H9 (cell line): Measurements from ENCODE around the gene KIF2C. TPM values are rescaled to one million over a fixed set of nuclear protein-coding genes. Genes with fewer than 3 reads are reported as not detected.

Source experiments
- DNase-seq: peaks from one replicate; pipeline ENCODE4 v3.0.0-alpha.2; 2017
- H2AFZ ChIP-seq: one replicate; pipeline ENCODE4 v1.6.1; 2013; ENCODE audit warnings: mild to moderate bottlenecking, low read length, control low read depth, moderate library complexity
- H2AK5ac ChIP-seq: 2 replicates; pipeline ENCODE4 v1.6.1; 2013; ENCODE audit warnings: low read length, control low read depth, mixed read lengths; ENCODE audit not compliant: insufficient read length
- H2BK120ac ChIP-seq: one replicate; pipeline ENCODE4 v1.6.1; 2013; ENCODE audit warnings: low read depth, mild to moderate bottlenecking, low read length, control low read depth, inconsistent platforms; ENCODE audit not compliant: poor library complexity, severe bottlenecking
- H2BK12ac ChIP-seq: 2 replicates; pipeline ENCODE4 v1.6.1; 2013; ENCODE audit warnings: low read length, control low read depth, mixed read lengths, low read depth; ENCODE audit not compliant: insufficient read length
- H2BK15ac ChIP-seq: 2 replicates; pipeline ENCODE4 v1.6.1; 2013; ENCODE audit warnings: low read depth, low read length, control low read depth
- H2BK20ac ChIP-seq: one replicate; pipeline ENCODE4 v1.6.1; 2013; ENCODE audit warnings: low read depth, mild to moderate bottlenecking, low read length, control low read depth, inconsistent platforms; ENCODE audit not compliant: poor library complexity, severe bottlenecking
- H2BK5ac ChIP-seq: 2 replicates; pipeline ENCODE4 v1.6.1; 2013; ENCODE audit warnings: low read length, control low read depth, mixed read lengths; ENCODE audit not compliant: insufficient read length
- H3K14ac ChIP-seq: 2 replicates; pipeline ENCODE4 v1.6.1; 2013; ENCODE audit warnings: low read length, control low read depth; ENCODE audit not compliant: insufficient read depth
- H3K18ac ChIP-seq: 2 replicates; pipeline ENCODE4 v1.6.1; 2013; ENCODE audit warnings: low read depth, mild to moderate bottlenecking, mixed read lengths, low read length, control low read depth; ENCODE audit not compliant: insufficient read length
- H3K23ac ChIP-seq: 2 replicates; pipeline ENCODE4 v1.6.1; 2013; ENCODE audit warnings: low read length, control low read depth, mixed read lengths, low read depth; ENCODE audit not compliant: insufficient read length
- H3K23me2 ChIP-seq: 2 replicates; pipeline ENCODE4 v1.6.1; 2013; ENCODE audit warnings: low read depth, mild to moderate bottlenecking, mixed read lengths, low read length, control low read depth; ENCODE audit not compliant: insufficient read length, poor library complexity, severe bottlenecking
- H3K27ac ChIP-seq: 2 replicates; pipeline ENCODE4 v1.5.1; 2013; ENCODE audit warnings: low read length, control low read depth, mixed read lengths, low read depth; ENCODE audit not compliant: insufficient read length
- H3K27me3 ChIP-seq: 2 replicates; pipeline ENCODE4 v1.6.1; 2013; ENCODE audit warnings: low read length, control low read depth, inconsistent platforms; ENCODE audit not compliant: insufficient read depth
- H3K4ac ChIP-seq: 2 replicates; pipeline ENCODE4 v1.6.1; 2013; ENCODE audit warnings: low read depth, mild to moderate bottlenecking, control low read depth, inconsistent platforms, low read length, moderate library complexity
- H3K4me1 ChIP-seq: 2 replicates; pipeline ENCODE4 v1.6.1; 2013; ENCODE audit warnings: low read length, control low read depth, inconsistent platforms; ENCODE audit not compliant: insufficient read depth
- H3K4me2 ChIP-seq: 2 replicates; pipeline ENCODE4 v1.6.1; 2013; ENCODE audit warnings: low read length, control low read depth, mixed read lengths; ENCODE audit not compliant: insufficient read length, insufficient read depth
- H3K56ac ChIP-seq: 2 replicates; pipeline ENCODE4 v1.6.1; 2013; ENCODE audit warnings: low read depth, mild to moderate bottlenecking, mixed read lengths, low read length, control low read depth; ENCODE audit not compliant: insufficient read length
- H3K79me1 ChIP-seq: 2 replicates; pipeline ENCODE4 v1.6.1; 2013; ENCODE audit warnings: low read depth, mild to moderate bottlenecking, moderate library complexity, low read length, control low read depth, inconsistent platforms; ENCODE audit not compliant: insufficient read depth, poor library complexity, severe bottlenecking
- H3K79me2 ChIP-seq: 2 replicates; pipeline ENCODE4 v1.6.1; 2013; ENCODE audit warnings: low read length, control low read depth, inconsistent platforms; ENCODE audit not compliant: insufficient read depth
- H3K9ac ChIP-seq: 2 replicates; pipeline ENCODE4 v1.6.1; 2013; ENCODE audit warnings: low read length, control low read depth, mixed read lengths; ENCODE audit not compliant: insufficient read length; ENCODE audit errors: extremely low read depth
- H3K9me3 ChIP-seq: one replicate; pipeline ENCODE4 v1.6.1; 2013; ENCODE audit warnings: low read depth, low read length, inconsistent platforms; ENCODE audit not compliant: control insufficient read depth
- H3T11ph ChIP-seq: one replicate; pipeline ENCODE4 v1.6.1; 2013; ENCODE audit warnings: mild to moderate bottlenecking, low read length, control low read depth, inconsistent platforms
- H4K20me1 ChIP-seq: one replicate; pipeline ENCODE4 v1.6.1; 2013; ENCODE audit not compliant: control insufficient read depth, insufficient read length, insufficient read depth
- H4K5ac ChIP-seq: 2 replicates; pipeline ENCODE4 v1.6.1; 2013; ENCODE audit warnings: low read depth, mild to moderate bottlenecking, mixed read lengths, low read length, control low read depth; ENCODE audit not compliant: insufficient read length
- H4K8ac ChIP-seq: replicated peaks from 2 replicates; pipeline ENCODE4 v1.6.1; 2013; ENCODE audit warnings: low read length, control low read depth, mixed read lengths, low read depth; ENCODE audit not compliant: insufficient read length
- H4K91ac ChIP-seq: 2 replicates; pipeline ENCODE4 v1.6.1; 2013; ENCODE audit warnings: low read depth, mild to moderate bottlenecking, moderate library complexity, mixed read lengths, low read length, control low read depth; ENCODE audit not compliant: insufficient read length
- H3K27ac Mint-ChIP-seq, 3 experiments: 2 replicates in 2 of 3; 3 replicates in 1 of 3; pipeline ENCODE4 v1.8.0; 2020 to 2021; ENCODE audit warnings: mixed read lengths in 3 of 3, mild to moderate bottlenecking in 1 of 3, moderate library complexity in 1 of 3
- H3K27me3 Mint-ChIP-seq: 2 replicates; pipeline ENCODE4 v1.8.0; 2021; ENCODE audit warnings: low read depth, mild to moderate bottlenecking, moderate library complexity, mixed read lengths
- H3K36me3 Mint-ChIP-seq, 3 experiments: 2 replicates in 2 of 3; 3 replicates in 1 of 3; pipeline ENCODE4 v1.8.0; 2020 to 2021; ENCODE audit warnings: low read depth in 3 of 3, mixed read lengths in 3 of 3; ENCODE audit not compliant: insufficient read depth in 1 of 3
- H3K4me1 Mint-ChIP-seq, 2 experiments: 2 replicates each; pipeline ENCODE4 v1.8.0; 2020; ENCODE audit warnings: mixed read lengths in 2 of 2
- H3K4me3 Mint-ChIP-seq, 2 experiments: 2 replicates in 1 of 2; 3 replicates in 1 of 2; pipeline ENCODE4 v1.8.0; 2020 to 2021; ENCODE audit warnings: mild to moderate bottlenecking in 2 of 2, mixed read lengths in 2 of 2, moderate library complexity in 1 of 2
- H3K9me3 Mint-ChIP-seq, 2 experiments: 2 replicates in 1 of 2; 3 replicates in 1 of 2; pipeline ENCODE4 v1.8.0; 2020; ENCODE audit warnings: mild to moderate bottlenecking in 2 of 2, mixed read lengths in 2 of 2, moderate library complexity in 1 of 2
- CTCF ChIP-seq: fragments of 200-600 bp; sonication (generic); conservative IDR thresholded peaks from 3 replicates; pipeline ENCODE4 v1.8.0; 2021; ENCODE audit warnings: antibody characterized with exemption, mild to moderate bottlenecking
- WGBS: extraction: QIAGEN DNeasy Blood & Tissue Kit; methylation state at CpG from one replicate; pipeline ENCODE4 v1.1.7; 2013; ENCODE audit warnings: missing lambda C conversion rate, low lambda C conversion rate, mixed read lengths; ENCODE audit not compliant: insufficient read length; ENCODE audit errors: extremely low coverage; 5-methylcytosine and 5-hydroxymethylcytosine counted together
- total RNA-seq: library from RNA; stranded (reverse); gene quantifications from 2 replicates; pipeline ENCODE4 v1.2.1, GENCODE V29; 2021

The KIF2C gene
- total RNA-seq, 1 experiment from 2014 or later, result 73.1 TPM

GRCh38 chr1:44724296-44724954, 15.2 kb upstream of the KIF2C start:
- H2AFZ ChIP-seq, result no peak overlapping the region

More at GRCh38 chr1:44724296-44724954, 15.2 kb upstream of the KIF2C start:
- WGBS, result no CpG with 5 or more reads among the region's 64 CpGs
- no peak overlapping the region for H2BK120ac ChIP-seq
- H3K79me1 ChIP-seq, result no peaks in the 10 kb centered on the region
- H3K27ac ChIP-seq, result no peak overlapping the region
- no peak overlapping the region for H3K56ac ChIP-seq
- H2AK5ac ChIP-seq, result no peak overlapping the region
- Mint-ChIP-seq H3K27me3 (peaks cover 1% of the 10 kb centered on the region), H3K4me1 (peaks cover 14 to 21% of the 10 kb centered on the region in 2 experiments), H3K36me3 (no peaks in the 10 kb centered on the region), H3K9me3 (peaks cover 0 to 2% of the 10 kb centered on the region in 2 experiments; a peak in 1 of 5 replicates), H3K27ac (no peak overlapping the region), H3K4me3 (no peak overlapping the region)
- H2BK15ac ChIP-seq, result no peak overlapping the region
- no peaks in the 10 kb centered on the region for H3K79me2 ChIP-seq
- H4K20me1 ChIP-seq, result no peaks in the 10 kb centered on the region
- no peak overlapping the region for H3T11ph ChIP-seq
- H2BK12ac ChIP-seq, result no peak overlapping the region
- H3K4ac ChIP-seq, result no peak overlapping the region
- no peak overlapping the region for H2BK20ac ChIP-seq
- H3K4me1 ChIP-seq, result no peaks in the 10 kb centered on the region
- no peak overlapping the region for H3K4me2 ChIP-seq
- H4K91ac ChIP-seq, result no peak overlapping the region
- H3K9ac ChIP-seq, result no peak overlapping the region
- no peak for TF ChIP-seq CTCF
- H3K27me3 ChIP-seq, result no peaks in the 10 kb centered on the region
- H2BK5ac ChIP-seq, result no peak overlapping the region
- no peak overlapping the region for H4K5ac ChIP-seq
- DNase-seq, result no peak
- no peak overlapping the region for H3K18ac ChIP-seq
- no peaks in the 10 kb centered on the region for H3K23me2 ChIP-seq
- H3K14ac ChIP-seq, result no peak overlapping the region
- no peak overlapping the region for H3K23ac ChIP-seq
- H3K9me3 ChIP-seq, result no peaks in the 10 kb centered on the region
- no peak overlapping the region for H4K8ac ChIP-seq
